Heart left ventricle (tissue), 13 donors: ENCODE data around the gene RPS3.
A peak's percentile ranks its signal among the peaks of the same experiment; 100 is the strongest.

Source experiments
- POLR2A ChIP-seq, 2 donors: fragments of 450-650 bp; IDR thresholded peaks; one replicate each; pipeline ENCODE4 v1.6.1; 2017; ENCODE audit warnings: antibody characterized with exemption in 2 of 2, mild to moderate bottlenecking in 2 of 2, moderate library complexity in 2 of 2
- TF ChIP-seq, protein P1 (sequence below), 12 donors: fragments of 200-600 bp; sonication (generic) in 4 of 12; IDR thresholded peaks; one replicate each; pipeline versions ENCODE4 v1.5.0 to v1.8.0; 2018 to 2022; ENCODE audit warnings: antibody characterized with exemption in 12 of 12, mild to moderate bottlenecking in 5 of 12
- donor health status: ischemic (EF 13 %, LVEDD 7.1; RV severe dilation, severe dysfunction).
- donor health status: DM: no; HTN: yes; CAD: no.
- donor health status: DM: no; HTN: no; CAD: no.
- donor health status: ischemic (EF 25% LVEDD 6.9; RV normal size, moderate dysfunction).
- donor health status: ischemic (EF 25% LVEDD 5.7; RV mildly dilated, moderate dysfunction).
- donor health status: ischemic (EF 35%, LVEDD 5.7; RV mildly dilated, moderate dysfunction).
- donor health status: nonischemic (EF 11% LVEDD 7.7; RV severe dilation, severe dysfunction).
- donor health status: DM: yes; HTN: yes; CAD: no.
- donor health status: PGD.
- donor health status: ischemic (EF 29% LVEDD 5.4; RV normal size, mild dysfunction).
- donor health status: nonischemic (EF 23%, LVEDD 6.1; RV moderate dilation, normal function).

DNA sequence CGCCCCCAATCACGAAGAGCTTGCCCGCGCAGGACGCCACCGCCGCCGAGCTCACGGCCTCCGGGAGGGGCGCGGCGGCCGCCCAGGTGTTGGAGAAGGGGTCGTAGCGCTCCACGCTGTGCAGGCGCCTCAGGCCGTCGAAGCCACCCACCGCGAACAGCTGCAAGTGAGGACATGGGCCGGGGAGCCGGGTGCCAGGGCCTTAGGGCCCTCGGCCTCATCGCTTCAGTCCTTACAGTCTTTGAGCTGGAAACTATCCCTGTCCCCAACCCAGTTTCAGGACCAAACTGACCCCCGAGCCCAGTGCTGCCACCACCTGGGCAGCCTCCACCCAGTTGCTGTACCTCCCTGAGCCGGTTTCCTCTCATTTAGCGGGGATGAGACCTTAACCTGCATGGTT, 26.1 kb downstream of the RPS3 start:
- TF ChIP-seq POLR2A (IDR thresholded peaks at IDR 0.05), result no peak
- TF ChIP-seq, protein P1, sequence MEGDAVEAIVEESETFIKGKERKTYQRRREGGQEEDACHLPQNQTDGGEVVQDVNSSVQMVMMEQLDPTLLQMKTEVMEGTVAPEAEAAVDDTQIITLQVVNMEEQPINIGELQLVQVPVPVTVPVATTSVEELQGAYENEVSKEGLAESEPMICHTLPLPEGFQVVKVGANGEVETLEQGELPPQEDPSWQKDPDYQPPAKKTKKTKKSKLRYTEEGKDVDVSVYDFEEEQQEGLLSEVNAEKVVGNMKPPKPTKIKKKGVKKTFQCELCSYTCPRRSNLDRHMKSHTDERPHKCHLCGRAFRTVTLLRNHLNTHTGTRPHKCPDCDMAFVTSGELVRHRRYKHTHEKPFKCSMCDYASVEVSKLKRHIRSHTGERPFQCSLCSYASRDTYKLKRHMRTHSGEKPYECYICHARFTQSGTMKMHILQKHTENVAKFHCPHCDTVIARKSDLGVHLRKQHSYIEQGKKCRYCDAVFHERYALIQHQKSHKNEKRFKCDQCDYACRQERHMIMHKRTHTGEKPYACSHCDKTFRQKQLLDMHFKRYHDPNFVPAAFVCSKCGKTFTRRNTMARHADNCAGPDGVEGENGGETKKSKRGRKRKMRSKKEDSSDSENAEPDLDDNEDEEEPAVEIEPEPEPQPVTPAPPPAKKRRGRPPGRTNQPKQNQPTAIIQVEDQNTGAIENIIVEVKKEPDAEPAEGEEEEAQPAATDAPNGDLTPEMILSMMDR (IDR thresholded peaks at IDR 0.05), result peak in 1 of 12 donors; percentile 9
